Placental epithelial cell (primary cell): Measurements from ENCODE around the gene KRTAP15-1. TPM values are rescaled to one million over a fixed set of nuclear protein-coding genes. Genes with fewer than 3 reads are reported as not detected.

Source experiments
- total RNA-seq: library from RNA; depleted of rRNA; stranded (reverse); fragments of >200 nt; gene quantifications from 2 replicates; pipeline ENCODE4 v1.2.3, GENCODE V29; 2012

KRTAP15-1 gene, protein sequence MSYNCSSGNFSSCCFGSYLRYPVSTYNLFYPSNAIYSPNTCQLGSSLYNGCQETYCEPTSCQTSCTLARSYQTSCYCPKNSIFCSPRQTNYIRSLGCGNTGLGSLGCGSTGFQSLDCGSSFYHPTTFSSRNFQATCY
- not detected in 2 replicates for total RNA-seq

GRCh38 chr21:30439975-30440374 lies at the start of gene KRTAP15-1:
TSS of gene KRTAP15-1 (plus strand) at chr21:30440275. CDS start at chr21:30440328, 53 bp downstream.

DNA sequence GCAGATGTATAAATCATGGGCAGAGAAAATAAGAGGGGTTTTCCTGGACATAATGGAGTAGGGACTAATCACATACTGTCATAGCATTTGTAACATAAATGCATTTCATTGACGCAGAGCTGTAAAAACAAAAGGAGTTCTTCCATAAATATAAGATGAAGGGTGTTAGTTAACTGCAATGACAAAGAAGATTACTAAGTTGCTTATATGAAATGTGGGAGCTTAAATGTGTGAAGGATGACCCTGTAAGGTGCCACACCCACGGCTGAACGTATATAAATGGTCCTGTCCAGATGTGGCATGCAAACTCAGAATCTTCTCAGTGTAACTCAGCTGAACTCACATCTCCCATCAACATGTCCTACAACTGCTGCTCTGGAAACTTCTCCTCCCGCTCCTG lies 44.3 kb upstream of the KRTAP15-1 start, which contains the start of gene KRTAP13-1:
Gene KRTAP13-1 (plus strand): TSS at position 301 of the 400 bp plus-strand sequence. CDS start 56 bp downstream, at position 357.

GRCh38 chr21:30425826-30426225 lies 14.2 kb upstream of the KRTAP15-1 start, which contains the start of gene KRTAP13-3:
TSS of gene KRTAP13-3 (minus strand) at chr21:30425926. CDS start at chr21:30425912, 14 bp downstream.

GRCh38 chr21:30430170-30430655 lies 9.9 kb upstream of the KRTAP15-1 start, which contains the start of gene KRTAP13-4:
TSS of gene KRTAP13-4 (plus strand) at chr21:30430220. CDS start at chr21:30430276, 56 bp downstream.

GRCh38 chr21:30480145-30480544 lies 40.1 kb downstream of the KRTAP15-1 start, which contains the start of gene KRTAP19-1:
TSS of gene KRTAP19-1 (minus strand) at chr21:30480367. CDS start at chr21:30480317, 50 bp downstream.

DNA sequence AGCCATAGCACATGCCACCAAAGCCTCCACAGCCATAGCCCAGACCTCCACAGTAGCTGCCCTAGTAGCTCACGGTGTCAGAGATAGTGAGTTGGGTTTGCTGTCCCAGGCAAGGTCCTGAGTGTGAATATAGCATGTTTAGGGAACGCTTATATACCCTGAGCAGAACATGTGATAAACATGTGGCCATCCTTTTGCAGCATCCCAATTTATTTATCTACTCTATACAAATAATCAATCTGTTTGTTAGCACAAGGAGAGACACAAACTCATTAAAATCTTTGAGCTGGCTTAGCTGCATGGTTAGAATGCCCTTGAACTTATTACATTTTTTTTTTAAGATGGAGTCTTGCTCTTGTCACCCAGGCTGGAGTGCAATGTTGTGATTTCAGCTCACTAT lies 47.3 kb downstream of the KRTAP15-1 start, which contains the start of gene KRTAP19-2:
Gene KRTAP19-2 (minus strand): TSS at position 101 of the 400 bp plus-strand sequence. CDS start 88 bp downstream, at position 13.

Other genes starting within 250 kb of the KRTAP15-1 start
- not detected in 2 replicates for gene CLDN8, start 224.2 kb upstream of the KRTAP15-1 start, total RNA-seq
- gene KRTAP24-1, start 157.3 kb upstream of the KRTAP15-1 start, total RNA-seq = not detected in 2 replicates
- gene KRTAP25-1, start 150.8 kb upstream of the KRTAP15-1 start, total RNA-seq = not detected in 2 replicates
- gene KRTAP26-1, start 120.0 kb upstream of the KRTAP15-1 start, total RNA-seq = not detected in 2 replicates
- gene KRTAP27-1, start 102.6 kb upstream of the KRTAP15-1 start, total RNA-seq = not detected in 2 replicates
- not detected in 2 replicates for gene KRTAP23-1, start 91.7 kb upstream of the KRTAP15-1 start, total RNA-seq
- not detected in 2 replicates for gene KRTAP13-2, start 68.0 kb upstream of the KRTAP15-1 start, total RNA-seq
- gene KRTAP13-1, start 44.2 kb upstream of the KRTAP15-1 start, total RNA-seq = not detected in 2 replicates
- gene KRTAP13-3, start 14.3 kb upstream of the KRTAP15-1 start, total RNA-seq = not detected in 2 replicates
- gene KRTAP13-4, start 10.1 kb upstream of the KRTAP15-1 start, total RNA-seq = not detected in 2 replicates
- gene KRTAP19-1, start 40.1 kb downstream of the KRTAP15-1 start, total RNA-seq = not detected in 2 replicates
- gene KRTAP19-2, start 47.2 kb downstream of the KRTAP15-1 start, total RNA-seq = not detected in 2 replicates
- gene KRTAP19-3, start 51.7 kb downstream of the KRTAP15-1 start, total RNA-seq = not detected in 2 replicates
- not detected in 2 replicates for gene KRTAP19-4, start 56.9 kb downstream of the KRTAP15-1 start, total RNA-seq
- not detected in 2 replicates for gene KRTAP19-5, start 61.9 kb downstream of the KRTAP15-1 start, total RNA-seq
- gene KRTAP19-6, start 101.6 kb downstream of the KRTAP15-1 start, total RNA-seq = not detected in 2 replicates
- gene KRTAP19-7, start 121.0 kb downstream of the KRTAP15-1 start, total RNA-seq = not detected in 2 replicates
- gene KRTAP22-2, start 150.1 kb downstream of the KRTAP15-1 start, total RNA-seq = not detected in 2 replicates
- not detected in 2 replicates for gene KRTAP6-3, start 152.2 kb downstream of the KRTAP15-1 start, total RNA-seq
- gene KRTAP6-2, start 158.6 kb downstream of the KRTAP15-1 start, total RNA-seq = not detected in 2 replicates
- gene KRTAP22-1, start 160.8 kb downstream of the KRTAP15-1 start, total RNA-seq = not detected in 2 replicates
- gene KRTAP6-1, start 173.7 kb downstream of the KRTAP15-1 start, total RNA-seq = not detected in 2 replicates
- not detected in 2 replicates for gene KRTAP20-1, start 176.2 kb downstream of the KRTAP15-1 start, total RNA-seq
- gene KRTAP20-4, start 180.4 kb downstream of the KRTAP15-1 start, total RNA-seq = not detected in 2 replicates
- gene KRTAP20-2, start 194.9 kb downstream of the KRTAP15-1 start, total RNA-seq = not detected in 2 replicates
- gene KRTAP20-3, start 202.6 kb downstream of the KRTAP15-1 start, total RNA-seq = not detected in 2 replicates